CD4-positive, alpha-beta T cell treated with Interferon gamma for 1 hour (primary cell): Measurements from ENCODE around the gene LDB3.

Source experiments
- DNase-seq: peaks from one replicate; pipeline ENCODE4 v3.0.0-alpha.2; 2020

The LDB3 gene

DNA sequence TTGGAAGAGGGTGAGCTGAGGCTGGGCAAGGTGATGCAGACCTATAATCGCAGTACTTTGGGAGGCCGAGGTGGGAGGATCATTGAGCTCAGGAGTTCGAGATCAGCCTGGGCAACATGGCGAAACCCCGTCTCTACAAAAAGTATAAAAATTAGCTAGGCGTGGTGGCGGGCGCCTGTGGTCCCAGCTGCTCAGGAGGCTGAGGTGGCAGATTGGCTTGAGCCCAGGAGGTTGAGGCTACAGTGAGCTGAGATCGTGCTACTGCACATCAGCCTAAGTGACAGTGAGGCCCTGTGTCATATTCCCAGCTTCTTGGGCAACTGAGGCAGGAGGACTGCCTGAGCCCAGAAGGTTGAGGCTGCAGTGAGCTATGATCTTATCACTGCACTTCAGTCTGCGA lies 101.7 kb downstream of the LDB3 start:
- DNase-seq, result no peak

DNA sequence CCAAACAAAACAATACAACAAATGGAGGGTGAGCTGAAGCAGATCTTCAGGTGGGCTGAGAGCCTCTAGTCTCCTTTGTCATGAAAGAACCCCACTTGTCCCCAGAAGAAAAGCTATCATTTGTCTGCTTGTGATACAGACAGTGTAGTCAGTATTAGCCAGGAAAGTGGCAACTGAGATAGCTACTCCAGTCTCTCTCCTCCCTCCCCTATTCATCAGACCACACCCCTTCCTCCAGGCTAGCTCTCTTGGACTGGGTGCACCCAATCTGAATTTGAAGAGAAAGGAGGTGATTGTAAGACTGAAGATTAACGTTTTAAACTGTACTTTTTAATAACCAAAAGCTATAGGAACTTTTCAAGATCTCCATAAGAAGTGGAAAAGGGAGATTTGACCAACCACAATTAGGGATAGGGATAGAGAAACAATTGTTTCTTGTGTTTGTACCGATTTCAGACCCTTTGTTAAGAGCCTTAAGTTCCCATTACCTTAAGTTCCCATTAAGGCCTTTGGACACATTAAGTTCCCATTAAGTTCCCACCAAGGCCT lies 102.2 kb downstream of the LDB3 start:
- no peak for DNase-seq

DNA sequence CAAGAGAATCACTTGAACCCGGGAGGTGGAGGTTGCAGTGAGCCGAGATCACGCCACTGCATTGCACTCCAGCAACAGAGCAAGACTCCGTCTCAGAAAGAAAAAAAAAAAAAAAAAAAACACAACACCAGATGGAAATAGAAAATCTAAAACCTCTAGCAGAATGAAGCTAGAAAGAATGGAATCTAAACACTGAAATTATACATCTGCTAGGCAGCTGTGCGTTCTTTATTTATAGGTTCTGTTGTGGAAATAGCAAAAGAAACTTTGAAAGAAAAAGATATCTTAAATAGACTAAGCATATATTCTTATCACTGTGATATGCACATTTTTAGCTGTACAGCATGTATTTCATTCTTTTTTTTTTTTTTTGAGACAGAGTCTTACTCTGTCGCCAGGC lies 105.2 kb downstream of the LDB3 start:
- no peak for DNase-seq

- DNase-seq, result no peak
These were observed 107.0 kb downstream of the LDB3 start for GRCh38 chr10:86775056-86775869.

- no peak for DNase-seq
These were observed 107.5 kb downstream of the LDB3 start for GRCh38 chr10:86775870-86776180.

GRCh38 chr10:86779220-86780017 lies 111.1 kb downstream of the LDB3 start:
- DNase-seq, result no peak

DNA sequence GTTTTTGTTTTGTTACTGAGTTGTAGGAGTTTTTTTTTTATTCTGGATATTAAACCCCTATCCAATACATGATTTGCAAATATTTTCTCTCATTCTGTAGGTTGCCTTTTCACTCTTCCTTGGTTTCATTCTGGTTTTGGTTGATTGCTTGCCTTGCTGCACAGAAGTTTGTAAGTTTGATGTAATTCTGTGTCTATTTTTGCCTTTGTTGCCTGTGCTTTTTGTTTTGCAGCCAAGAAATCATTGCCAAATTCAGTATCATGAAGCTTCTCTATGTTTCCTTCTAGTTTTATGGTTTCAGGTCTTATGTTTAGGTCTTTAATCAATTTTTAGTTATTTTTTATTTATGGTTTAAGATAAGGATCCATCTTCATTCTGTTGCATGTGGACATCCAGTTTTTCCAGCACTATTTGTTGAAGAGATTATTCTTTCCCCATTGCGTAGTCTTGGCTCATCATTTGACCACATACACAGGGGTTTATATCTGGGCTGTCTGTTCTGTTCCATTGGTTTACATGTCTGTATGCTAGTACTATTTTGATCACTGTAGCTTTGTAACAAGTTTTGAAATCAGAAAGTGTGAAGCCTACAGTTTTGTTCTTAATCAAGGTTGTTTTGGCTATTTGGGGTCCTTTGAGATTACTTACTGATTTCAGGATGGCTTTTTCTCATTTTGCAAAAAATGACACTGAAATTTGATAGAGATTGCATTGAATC lies 114.5 kb downstream of the LDB3 start:
- DNase-seq, result no peak

DNA sequence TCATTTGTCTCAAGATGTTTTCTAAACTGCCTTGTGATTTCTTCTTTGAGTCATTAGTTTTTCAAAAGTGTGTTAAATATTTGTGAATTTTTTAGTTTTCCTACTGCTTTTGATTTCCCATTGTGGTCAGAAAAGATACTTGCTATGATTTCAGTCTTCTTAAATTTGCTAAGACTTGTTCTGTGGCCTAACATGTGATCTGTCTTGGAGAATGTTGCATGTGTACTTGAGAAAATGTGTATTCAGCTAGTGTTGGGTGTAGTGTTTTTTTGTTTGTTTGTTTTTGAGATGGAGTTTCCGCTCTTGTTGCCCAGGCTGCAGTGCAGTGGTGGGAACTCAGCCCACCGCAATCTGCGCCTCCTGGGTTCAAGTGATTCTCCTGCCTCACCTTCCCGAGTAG lies 116.7 kb downstream of the LDB3 start:
- no peak for DNase-seq
